Activated naive CD8-positive, alpha-beta T cell (primary cell): Measurements from ENCODE around the gene IGSF8.

ENCODE experiments used
- H3K27ac Mint-ChIP-seq: one replicate; pipeline ENCODE4 v1.8.0; 2021; ENCODE audit warnings: mixed read lengths
- H3K27me3 Mint-ChIP-seq: one replicate; pipeline ENCODE4 v1.8.0; 2021; ENCODE audit warnings: mixed read lengths
- H3K36me3 Mint-ChIP-seq: one replicate; pipeline ENCODE4 v1.8.0; 2021; ENCODE audit warnings: mixed read lengths
- H3K4me1 Mint-ChIP-seq: one replicate; pipeline ENCODE4 v1.8.0; 2021; ENCODE audit warnings: low read depth, mixed read lengths
- H3K4me3 Mint-ChIP-seq: one replicate; pipeline ENCODE4 v1.8.0; 2021; ENCODE audit warnings: mild to moderate bottlenecking, mixed read lengths
- H3K9me3 Mint-ChIP-seq: one replicate; pipeline ENCODE4 v1.8.0; 2021; ENCODE audit warnings: low read depth, mixed read lengths

The IGSF8 gene

DNA sequence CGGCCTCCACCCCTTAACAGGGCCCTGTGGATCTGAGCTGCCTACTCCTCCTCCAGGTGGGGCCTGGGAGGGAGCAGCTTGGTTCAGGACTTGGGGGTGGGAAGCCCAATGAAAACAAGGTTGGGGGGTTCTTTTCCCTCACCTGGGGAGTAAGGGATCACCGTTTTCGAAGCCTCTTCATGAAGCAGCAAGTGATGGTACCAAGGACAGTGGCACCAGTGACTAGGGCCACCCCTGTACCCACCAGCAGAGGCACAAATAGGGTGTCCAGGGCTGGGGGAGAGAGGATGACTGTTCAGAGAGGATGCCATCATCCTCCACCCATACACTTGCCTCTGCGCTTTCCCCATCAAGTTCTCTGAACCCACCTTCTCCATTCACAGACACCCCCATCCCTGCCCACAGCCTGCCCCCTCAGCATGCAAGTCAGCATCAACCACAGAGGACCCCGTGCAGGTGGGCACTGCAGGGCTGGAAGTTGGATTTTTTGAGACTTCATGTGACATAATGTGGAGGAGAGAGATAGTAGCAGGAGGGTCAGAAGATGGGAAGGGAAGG lies 6.7 kb downstream of the IGSF8 start:
- Mint-ChIP-seq H3K36me3 (no peaks in the 10 kb centered on the region), H3K27ac (no peak overlapping the region), H3K9me3 (no peaks in the 10 kb centered on the region), H3K27me3 (no peaks in the 10 kb centered on the region), H3K4me1 (peaks cover 31% of the 10 kb centered on the region), H3K4me3 (no peak overlapping the region)

DNA sequence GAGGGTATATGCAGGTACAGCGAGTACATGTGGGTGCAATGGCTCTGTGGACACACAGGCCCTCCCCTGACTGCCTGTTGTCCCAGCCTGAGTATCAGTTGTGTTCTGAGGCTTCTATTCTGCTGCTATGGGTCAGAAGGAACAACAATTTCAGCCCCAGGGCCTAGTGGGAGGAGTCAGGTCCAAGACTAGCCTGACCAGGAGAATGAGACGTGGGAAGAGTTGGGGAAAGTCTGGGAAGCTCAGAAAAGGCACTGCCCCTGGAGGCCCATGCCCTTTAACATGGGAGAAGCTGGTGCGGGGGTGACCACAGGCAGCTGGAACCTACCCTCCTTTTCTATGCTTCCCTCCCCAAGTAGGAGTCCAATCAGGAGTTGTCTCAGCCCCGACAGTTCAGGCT lies 7.7 kb downstream of the IGSF8 start:
- Mint-ChIP-seq H3K4me3 (no peak overlapping the region), H3K4me1 (peaks cover 22% of the 10 kb centered on the region), H3K27ac (peak overlapping the region; percentile 46), H3K36me3 (no peaks in the 10 kb centered on the region), H3K27me3 (no peaks in the 10 kb centered on the region), H3K9me3 (no peaks in the 10 kb centered on the region)

DNA sequence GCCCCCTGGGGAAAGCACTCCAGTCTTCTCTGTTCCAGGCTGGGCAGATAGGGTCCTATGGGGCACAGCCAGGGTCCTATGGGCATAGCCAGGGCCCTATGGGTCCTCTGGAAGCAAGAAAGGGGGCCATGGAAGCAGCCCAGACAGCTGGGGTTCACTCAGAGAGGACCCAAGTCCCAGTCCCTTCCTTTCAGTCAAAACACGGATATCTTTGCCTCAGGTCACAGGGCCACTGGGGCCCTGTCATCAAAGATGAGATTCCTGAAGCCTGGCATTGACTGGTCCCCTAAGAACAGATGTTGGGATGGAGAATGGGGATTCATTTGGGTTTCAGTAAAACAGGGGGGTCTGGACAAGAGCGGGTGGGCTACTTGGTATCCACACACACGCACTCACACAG lies 8.5 kb downstream of the IGSF8 start:
- no peaks in the 10 kb centered on the region for H3K9me3 Mint-ChIP-seq
- H3K27me3 Mint-ChIP-seq: no peaks in the 10 kb centered on the region
- no peaks in the 10 kb centered on the region for H3K36me3 Mint-ChIP-seq
- H3K27ac Mint-ChIP-seq: no peak overlapping the region
- peaks cover 26% of the 10 kb centered on the region for H3K4me1 Mint-ChIP-seq
- no peak overlapping the region for H3K4me3 Mint-ChIP-seq

DNA sequence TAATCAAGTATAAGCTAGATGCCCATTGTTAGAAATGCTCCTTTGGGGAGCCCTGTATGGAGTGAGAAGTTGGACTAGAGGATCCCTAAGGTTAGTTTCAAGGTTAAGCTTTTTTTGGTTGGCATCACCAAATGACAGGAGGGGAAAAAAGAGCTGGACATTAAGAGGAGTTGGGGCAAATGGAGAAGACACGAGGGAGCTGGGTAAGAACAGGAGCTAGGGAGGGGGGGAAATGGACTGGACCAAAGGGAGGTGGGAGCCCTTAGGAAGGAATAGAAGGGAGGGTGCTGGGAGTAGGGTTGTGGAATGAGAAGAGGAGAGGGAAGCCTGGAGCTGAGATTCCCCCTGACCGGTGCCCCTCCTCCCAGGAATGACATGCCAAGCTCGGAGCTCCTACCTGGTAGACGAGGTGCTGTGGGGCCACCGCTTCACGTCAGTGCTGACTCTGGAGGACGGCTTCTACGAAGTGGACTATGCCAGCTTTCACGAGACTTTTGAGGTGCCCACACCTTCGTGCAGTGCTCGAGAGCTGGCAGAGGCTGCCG lies 11.2 kb downstream of the IGSF8 start:
- Mint-ChIP-seq H3K4me3 (no peak overlapping the region), H3K9me3 (no peaks in the 10 kb centered on the region), H3K27ac (no peak overlapping the region), H3K27me3 (no peaks in the 10 kb centered on the region), H3K4me1 (peaks cover 18% of the 10 kb centered on the region), H3K36me3 (no peaks in the 10 kb centered on the region)

DNA sequence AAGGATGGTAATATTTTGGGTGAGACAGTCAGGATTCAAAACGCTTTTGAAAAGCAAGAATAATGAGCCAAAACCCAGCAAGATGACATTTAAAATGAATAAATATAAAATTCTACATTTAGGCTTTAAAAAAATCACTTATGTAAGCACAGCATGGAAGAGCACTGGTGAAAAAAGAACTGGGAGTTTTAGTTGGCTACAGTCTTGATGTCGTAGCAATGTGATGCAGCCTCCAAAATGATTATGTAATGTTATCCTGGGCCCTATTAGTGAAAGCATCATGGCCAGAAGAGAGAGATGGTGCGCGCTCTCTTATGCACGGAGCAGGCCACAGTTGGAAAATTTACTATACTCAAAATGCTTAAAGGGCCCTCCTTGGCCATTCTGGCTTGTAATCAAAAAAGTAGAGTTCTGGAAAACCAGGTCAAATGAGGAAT lies 11.9 kb downstream of the IGSF8 start:
- Mint-ChIP-seq H3K36me3 (no peaks in the 10 kb centered on the region), H3K27me3 (peaks cover 4% of the 10 kb centered on the region), H3K9me3 (no peaks in the 10 kb centered on the region), H3K4me1 (peaks cover 16% of the 10 kb centered on the region), H3K4me3 (no peak overlapping the region), H3K27ac (no peak overlapping the region)

DNA sequence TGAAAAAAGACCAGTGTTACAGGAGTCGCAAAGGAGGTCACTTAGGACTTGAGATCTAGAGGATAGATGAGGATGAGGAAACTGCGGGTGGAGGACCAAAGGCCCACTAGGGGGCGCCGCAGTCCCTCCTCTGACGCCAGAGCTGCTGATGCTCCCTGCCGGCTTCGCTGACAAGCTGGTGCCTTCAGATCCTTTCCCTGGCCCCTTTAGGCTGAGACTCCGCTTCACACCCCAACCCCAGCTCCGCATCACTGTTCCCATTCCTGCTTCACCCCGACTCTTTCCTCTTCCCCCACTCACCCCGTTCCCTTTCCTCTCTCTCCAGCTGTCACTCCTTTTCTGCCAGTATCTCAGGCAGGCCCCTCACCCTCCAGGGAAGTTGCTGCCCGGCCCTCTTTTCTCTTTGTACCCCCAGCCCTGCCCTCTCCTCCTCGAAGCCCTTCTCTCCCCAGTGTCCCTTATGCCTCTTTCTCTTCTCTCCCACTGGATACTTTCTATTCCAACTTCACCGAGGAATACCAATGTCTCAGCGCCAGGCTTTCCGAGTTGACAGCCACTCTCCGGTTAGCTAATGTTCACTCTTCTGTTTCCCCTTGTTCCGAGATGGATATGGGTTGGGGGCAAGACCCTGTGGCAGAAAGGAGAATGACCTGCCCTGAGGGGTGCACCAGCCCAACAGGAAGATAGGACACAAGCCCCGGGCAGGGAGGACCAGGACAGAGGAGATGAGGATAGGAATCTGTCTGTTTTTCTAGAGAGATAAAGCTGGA lies 12.5 kb downstream of the IGSF8 start:
- Mint-ChIP-seq H3K4me3 (peak overlapping the region; percentile 17), H3K4me1 (peaks cover 16% of the 10 kb centered on the region), H3K9me3 (no peaks in the 10 kb centered on the region), H3K27me3 (peaks cover 9% of the 10 kb centered on the region), H3K27ac (peak overlapping the region; percentile 41), H3K36me3 (no peaks in the 10 kb centered on the region)

DNA sequence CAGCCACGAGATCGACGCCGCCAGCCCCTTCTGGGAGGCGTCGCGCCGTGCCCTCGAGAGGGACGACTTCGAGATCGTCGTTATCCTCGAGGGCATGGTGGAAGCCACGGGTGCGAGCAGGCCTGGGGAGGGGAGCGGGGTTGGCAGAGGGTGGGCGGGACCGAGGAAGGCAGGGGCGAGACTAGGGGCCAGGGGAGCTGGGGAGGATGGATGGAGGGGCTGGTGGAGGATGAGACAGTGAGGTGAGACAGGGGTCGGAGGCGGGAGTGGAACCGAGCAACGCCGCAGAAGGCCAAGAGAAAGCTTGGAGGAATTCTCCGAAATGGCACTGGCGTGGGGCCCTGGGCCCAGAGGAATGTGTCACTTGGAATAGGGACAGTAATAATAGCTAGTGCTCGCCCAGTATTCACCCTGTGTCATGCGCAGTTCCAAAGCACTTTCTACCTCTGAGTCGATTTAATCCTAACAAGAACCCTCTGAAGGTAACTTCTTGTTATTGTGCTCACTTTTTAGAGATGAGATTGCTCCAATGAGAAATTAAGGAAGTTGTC lies 13.6 kb downstream of the IGSF8 start:
- Mint-ChIP-seq H3K4me3 (no peak overlapping the region), H3K9me3 (no peaks in the 10 kb centered on the region), H3K27me3 (peaks cover 19% of the 10 kb centered on the region), H3K4me1 (peaks cover 14% of the 10 kb centered on the region), H3K36me3 (no peaks in the 10 kb centered on the region), H3K27ac (no peak overlapping the region)

DNA sequence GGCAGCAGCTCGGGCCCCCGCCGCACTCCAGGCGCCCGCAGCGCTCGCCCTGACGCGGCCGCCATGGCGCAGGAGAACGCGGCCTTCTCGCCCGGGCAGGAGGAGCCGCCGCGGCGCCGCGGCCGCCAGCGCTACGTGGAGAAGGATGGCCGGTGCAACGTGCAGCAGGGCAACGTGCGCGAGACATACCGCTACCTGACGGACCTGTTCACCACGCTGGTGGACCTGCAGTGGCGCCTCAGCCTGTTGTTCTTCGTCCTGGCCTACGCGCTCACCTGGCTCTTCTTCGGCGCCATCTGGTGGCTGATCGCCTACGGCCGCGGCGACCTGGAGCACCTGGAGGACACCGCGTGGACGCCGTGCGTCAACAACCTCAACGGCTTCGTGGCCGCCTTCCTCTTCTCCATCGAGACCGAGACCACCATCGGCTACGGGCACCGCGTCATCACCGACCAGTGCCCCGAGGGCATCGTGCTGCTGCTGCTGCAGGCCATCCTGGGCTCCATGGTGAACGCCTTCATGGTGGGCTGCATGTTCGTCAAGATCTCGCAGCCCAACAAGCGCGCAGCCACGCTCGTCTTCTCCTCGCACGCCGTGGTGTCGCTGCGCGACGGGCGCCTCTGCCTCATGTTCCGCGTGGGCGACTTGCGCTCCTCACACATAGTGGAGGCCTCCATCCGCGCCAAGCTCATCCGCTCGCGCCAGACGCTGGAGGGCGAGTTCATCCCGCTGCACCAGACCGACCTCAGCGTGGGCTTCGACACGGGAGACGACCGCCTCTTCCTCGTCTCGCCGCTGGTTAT lies 14.2 kb downstream of the IGSF8 start:
- H3K36me3 Mint-ChIP-seq: no peaks in the 10 kb centered on the region
- H3K4me3 Mint-ChIP-seq: peak overlapping the region; percentile 66
- H3K27me3 Mint-ChIP-seq: peaks cover 23% of the 10 kb centered on the region
- H3K9me3 Mint-ChIP-seq: no peaks in the 10 kb centered on the region
- H3K4me1 Mint-ChIP-seq: peaks cover 15% of the 10 kb centered on the region
- H3K27ac Mint-ChIP-seq: no peak overlapping the region

DNA sequence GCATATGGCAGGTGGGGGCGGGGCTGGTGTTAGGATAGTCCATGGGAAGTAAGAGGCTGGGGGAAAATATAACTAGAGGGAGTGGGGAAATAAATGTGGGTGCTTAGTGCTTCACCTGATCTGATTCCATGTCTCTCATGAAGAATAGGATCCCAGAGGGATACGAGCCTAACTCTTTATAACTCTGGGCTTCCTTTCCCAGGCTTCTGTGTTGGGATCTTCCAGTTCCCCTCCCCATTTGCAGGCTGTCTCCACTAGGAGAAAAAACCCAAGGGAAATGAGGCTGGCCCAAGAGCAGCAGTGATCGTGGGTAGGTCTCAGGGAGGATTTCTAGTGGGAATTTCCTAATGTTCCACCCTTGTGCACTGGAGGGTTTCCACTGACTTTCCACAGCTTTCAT lies 15.5 kb downstream of the IGSF8 start:
- Mint-ChIP-seq H3K27ac (no peak overlapping the region), H3K36me3 (no peaks in the 10 kb centered on the region), H3K4me1 (peaks cover 15% of the 10 kb centered on the region), H3K27me3 (peaks cover 30% of the 10 kb centered on the region), H3K4me3 (peak overlapping the region; percentile 51), H3K9me3 (no peaks in the 10 kb centered on the region)

DNA sequence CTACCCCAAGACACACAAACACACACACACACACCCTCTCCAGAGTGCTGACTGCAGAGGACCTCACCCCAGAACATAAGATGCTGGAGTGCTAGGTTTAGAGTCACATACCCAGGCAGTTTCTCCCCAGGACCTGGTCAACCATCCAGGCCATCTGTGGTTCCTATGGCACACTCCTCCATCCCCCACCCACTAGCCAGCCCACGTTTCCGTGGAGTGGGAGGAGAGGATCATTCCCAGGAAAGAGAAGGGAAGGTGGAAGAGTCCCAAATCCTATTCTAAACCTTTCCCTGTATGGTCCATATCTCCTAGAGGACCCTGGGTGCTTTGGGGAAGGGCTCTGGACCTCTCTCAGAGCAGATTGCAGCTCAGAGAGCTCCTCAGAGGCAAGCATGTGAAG lies 15.9 kb downstream of the IGSF8 start:
- Mint-ChIP-seq H3K9me3 (no peaks in the 10 kb centered on the region), H3K27ac (no peak overlapping the region), H3K4me3 (no peak overlapping the region), H3K36me3 (no peaks in the 10 kb centered on the region), H3K27me3 (peaks cover 32% of the 10 kb centered on the region), H3K4me1 (peaks cover 15% of the 10 kb centered on the region)

DNA sequence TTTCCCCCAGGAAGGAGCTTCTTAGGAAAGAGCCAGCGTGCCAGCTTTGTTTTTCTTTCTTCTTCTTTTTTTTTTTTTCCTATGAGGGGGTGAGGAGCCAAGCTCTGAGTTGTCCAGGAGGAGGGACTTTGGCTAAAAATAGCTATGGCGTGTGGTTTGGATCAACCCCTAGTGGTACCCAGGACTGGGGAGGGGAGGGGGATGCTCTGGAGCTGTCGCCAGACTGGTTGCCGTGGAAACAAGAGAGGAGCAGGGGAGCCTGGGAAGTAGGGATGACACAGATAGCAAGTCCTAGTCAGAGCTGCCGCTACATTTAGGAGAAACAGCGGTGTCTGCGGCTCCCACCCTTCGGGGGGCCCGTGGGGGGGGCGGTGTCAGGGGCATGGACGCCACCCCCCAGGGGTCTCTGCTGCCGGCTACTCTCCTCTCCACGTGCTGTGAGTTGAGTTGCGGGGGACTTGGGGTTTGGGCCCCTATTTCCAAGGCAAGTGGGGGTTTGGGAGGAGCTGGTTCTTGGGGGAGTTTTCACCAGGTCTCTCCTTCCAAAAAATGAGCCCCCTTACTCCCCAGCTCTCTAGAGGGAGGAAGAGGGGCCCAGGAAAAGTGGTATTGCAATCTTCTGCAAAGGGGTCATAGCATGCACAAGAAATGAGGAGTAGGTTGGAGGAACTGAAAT lies 17.0 kb downstream of the IGSF8 start, which contains the start of gene KCNJ9:
Gene KCNJ9, plus strand, starts transcription at position 278 of the 676 bp plus-strand sequence. CDS start 2,493 bp downstream, outside the sequence.
- H3K4me1 Mint-ChIP-seq: peaks cover 15% of the 10 kb centered on the region
- no peak within 1 kb of the TSS for H3K27ac Mint-ChIP-seq
- H3K9me3 Mint-ChIP-seq: no peaks in the 10 kb centered on the region
- peaks cover 35% of the 10 kb centered on the region for H3K27me3 Mint-ChIP-seq
- no peak within 1 kb of the TSS for H3K4me3 Mint-ChIP-seq
- H3K36me3 Mint-ChIP-seq: no peaks in the 10 kb centered on the region

DNA sequence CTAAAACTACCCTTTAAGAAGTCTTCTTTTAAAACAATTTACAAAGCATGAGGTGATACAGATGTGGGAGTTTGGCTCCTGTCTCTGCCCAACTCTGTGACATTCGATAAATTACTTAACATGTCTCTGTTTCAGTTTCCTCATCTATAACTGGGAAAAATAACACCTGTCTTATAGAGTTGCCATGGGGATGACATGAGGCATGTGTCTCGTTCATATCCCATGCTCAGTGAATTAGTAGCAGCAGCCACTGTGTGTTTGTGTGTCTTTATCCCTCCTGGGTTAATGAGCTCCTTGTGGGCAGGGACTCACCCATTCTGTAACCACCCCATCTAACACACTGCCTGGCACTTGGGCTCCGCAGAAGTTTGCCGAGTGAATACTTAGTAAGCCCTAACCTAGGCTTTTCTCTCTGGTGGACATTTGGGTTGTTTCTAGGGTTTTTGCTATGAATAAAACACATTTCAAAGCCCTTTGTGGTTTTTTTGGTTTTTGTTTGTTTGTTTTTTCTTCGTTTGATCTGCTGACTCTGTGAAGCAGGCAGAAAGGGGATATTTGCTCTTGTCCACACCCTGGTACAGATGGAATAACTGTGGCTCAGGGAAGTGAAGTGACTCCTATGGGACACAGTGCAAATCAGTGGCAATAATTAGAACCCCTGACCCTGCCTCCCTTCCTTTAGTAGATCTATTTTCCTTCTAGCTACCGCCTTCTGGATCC lies 17.9 kb downstream of the IGSF8 start:
- Mint-ChIP-seq H3K36me3 (no peaks in the 10 kb centered on the region), H3K9me3 (no peaks in the 10 kb centered on the region), H3K27me3 (peaks cover 41% of the 10 kb centered on the region), H3K4me1 (peaks cover 11% of the 10 kb centered on the region), H3K27ac (no peak overlapping the region), H3K4me3 (no peak overlapping the region)

DNA sequence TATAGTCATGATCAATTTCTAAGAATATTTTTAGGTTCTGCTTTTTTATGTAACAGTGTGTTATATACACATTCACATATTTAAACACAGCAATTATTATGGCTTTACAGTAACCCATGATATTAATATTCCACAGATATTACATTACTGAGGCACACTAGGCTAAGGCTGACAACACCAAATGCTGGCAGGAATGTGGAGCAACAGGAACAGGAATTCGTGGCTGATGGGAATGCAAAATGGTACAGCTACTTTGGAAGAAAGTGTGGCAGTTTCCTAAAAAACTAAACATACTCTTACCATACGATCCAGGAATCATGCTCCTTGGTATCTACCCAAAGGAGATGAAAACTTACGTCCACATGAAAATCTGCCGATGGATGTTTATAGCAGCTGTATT lies 19.0 kb downstream of the IGSF8 start:
- no peak overlapping the region for H3K4me3 Mint-ChIP-seq
- no peak overlapping the region for H3K27ac Mint-ChIP-seq
- H3K36me3 Mint-ChIP-seq: no peaks in the 10 kb centered on the region
- no peaks in the 10 kb centered on the region for H3K9me3 Mint-ChIP-seq
- peaks cover 6% of the 10 kb centered on the region for H3K4me1 Mint-ChIP-seq
- H3K27me3 Mint-ChIP-seq: peaks cover 45% of the 10 kb centered on the region
